ENCODE results near the gene NUP210. TPM values are rescaled to one million over a fixed set of nuclear protein-coding genes. Genes with fewer than 3 reads are reported as not detected.

Gene NUP210
- total and polyA plus RNA-seq, 2 donors (not counting 3 experiments of a cell fraction or from before 2014, with no cell fraction given): 0.14 to 0.84 TPM

- no peak overlapping the region for H3K4me3 ChIP-seq (replicated peaks in 1 of 3; ENCODE audit: insufficient read depth in 1 of 3, low read depth in 1 of 3, low read length in 3 of 3)
- H3K4me2 ChIP-seq (ENCODE audit: insufficient read depth, low read length): no peak overlapping the region
- CTCF ChIA-PET: no interaction called here
- TF ChIP-seq CTCF (IDR thresholded peaks at IDR 0.05; ENCODE audit: extremely low read depth in 1 of 2, insufficient read depth in 1 of 2, low read depth in 1 of 2, low read length in 2 of 2): no peak
- TF ChIP-seq EZH2 (IDR thresholded peaks at IDR 0.05; ENCODE audit: borderline replicate concordance, low read depth, low read length, severe bottlenecking): no peak
- no peak for TF ChIP-seq MYC (IDR thresholded peaks at IDR 0.05; ENCODE audit: low read depth, low read length)
- no peak for TF ChIP-seq JUN (IDR thresholded peaks at IDR 0.05; ENCODE audit: borderline replicate concordance, insufficient read depth, insufficient read length, low read depth)
- no peak for TF ChIP-seq POLR2A (IDR thresholded peaks at IDR 0.05; ENCODE audit: low read depth, low read length)
- no peak for TF ChIP-seq FOS (IDR thresholded peaks at IDR 0.05; ENCODE audit: borderline replicate concordance, insufficient read depth, low read length)
- TF ChIP-seq MAX (IDR thresholded peaks at IDR 0.05; ENCODE audit: insufficient read depth, insufficient read length): no peak
- TF ChIP-seq GATA2 (IDR thresholded peaks at IDR 0.05; ENCODE audit: insufficient read depth, insufficient read length, low read depth, low read length): no peak
- TF ChIP-seq POLR2AphosphoS5 (IDR thresholded peaks at IDR 0.05; ENCODE audit: insufficient read depth, low read depth, low read length): no peak
- FAIRE-seq (no peak), DNase-seq (ENCODE audit: low read depth, low spot score) (no peak)
- no peaks in the 10 kb centered on the region for H3K9me1 ChIP-seq (replicated peaks; ENCODE audit: control insufficient read depth, extremely low read depth, insufficient read depth, low read length)
- intact Hi-C loops (cut with micrococcal nuclease): no loop called here
- no peaks in the 10 kb centered on the region for H3K36me3 ChIP-seq (ENCODE audit: control insufficient read depth in 2 of 2, extremely low read depth in 1 of 2, insufficient read depth in 2 of 2, low read length in 2 of 2)
- no peaks in the 10 kb centered on the region for H3K27me3 ChIP-seq (ENCODE audit: control insufficient read depth in 2 of 2, insufficient read depth in 2 of 2, low read length in 2 of 2)
- H4K20me1 ChIP-seq (replicated peaks; ENCODE audit: control insufficient read depth, extremely low read depth, insufficient read depth, low read length): no peaks in the 10 kb centered on the region
- H3K9ac ChIP-seq (replicated peaks; ENCODE audit: extremely low read depth, insufficient read depth, low read length): no peak overlapping the region
- H3K9me3 ChIP-seq (replicated peaks; ENCODE audit: control insufficient read depth, insufficient read depth, low read length): no peaks in the 10 kb centered on the region
- POLR2A ChIA-PET: no interaction called here
- H2AFZ ChIP-seq (ENCODE audit: low read depth, low read length): no peak overlapping the region
- H3K27ac ChIP-seq (ENCODE audit: insufficient read depth, low read depth, low read length): no peak overlapping the region
- no peaks in the 10 kb centered on the region for H3K4me1 ChIP-seq (ENCODE audit: control insufficient read depth, extremely low read depth, insufficient read depth, low read length)
- dilution Hi-C loops (cut with MboI; ENCODE audit: extremely low pct_ligation_motif_present, low sequenced_read_pairs): no loop called here
- H3K79me2 ChIP-seq (ENCODE audit: control insufficient read depth, insufficient read depth, low read length): no peaks in the 10 kb centered on the region
- no TSS peak for BruUV-seq (replicated peaks)
These were observed 97.8 kb downstream of the NUP210 start for GRCh38 chr3:13322324-13322723.

All from endothelial cell of umbilical vein (primary cell).